ENCODE measurements around the gene SAG.
"Not testable (repeated sequence)": the region's sequence is repeated elsewhere in the genome, so short reads cannot be mapped to it uniquely, and the experiment has no call there.

SAG gene

GRCh38 chr2:233328922-233329321 is 21.3 kb downstream of the SAG start:
- no peak overlapping the region for H3K4me3 ChIP-seq (ENCODE audit: low read depth in 1 of 2, low read length in 1 of 2)
- no peaks in the 10 kb centered on the region for H3K27me3 ChIP-seq
- H3K27ac ChIP-seq: peak overlapping the region; percentile 98
- H3K4me1 ChIP-seq (ENCODE audit: control insufficient read depth in 1 of 2, insufficient read depth in 1 of 2, low read depth in 1 of 2, low read length in 1 of 2): peaks cover 49 to 52% of the 10 kb centered on the region in 2 experiments
- H3K36me3 ChIP-seq: no peaks in the 10 kb centered on the region
- no peaks in the 10 kb centered on the region for H3K9me3 ChIP-seq
- TF ChIP-seq CTCF (IDR thresholded peaks at IDR 0.05): no peak

- H3K4me3 ChIP-seq (ENCODE audit: low read depth in 1 of 2, low read length in 1 of 2): no peak overlapping the region
- H3K27me3 ChIP-seq: no peaks in the 10 kb centered on the region
- peak overlapping the region; percentile 98 for H3K27ac ChIP-seq
- no peaks in the 10 kb centered on the region for H3K9me3 ChIP-seq
- no peaks in the 10 kb centered on the region for H3K36me3 ChIP-seq
- no peak for TF ChIP-seq CTCF (IDR thresholded peaks at IDR 0.05)
- H3K4me1 ChIP-seq (ENCODE audit: control insufficient read depth in 1 of 2, insufficient read depth in 1 of 2, low read depth in 1 of 2, low read length in 1 of 2): peaks cover 56 to 58% of the 10 kb centered on the region in 2 experiments
Measured at GRCh38 chr2:233329489-233330135, 22.0 kb downstream of the SAG start.

- peak overlapping the region; percentile 98 for H3K27ac ChIP-seq
- H3K4me3 ChIP-seq (ENCODE audit: low read depth in 1 of 2, low read length in 1 of 2): peak overlapping the region; percentile 54
- H3K9me3 ChIP-seq: no peaks in the 10 kb centered on the region
- no peaks in the 10 kb centered on the region for H3K36me3 ChIP-seq
- no peaks in the 10 kb centered on the region for H3K27me3 ChIP-seq
- H3K4me1 ChIP-seq (ENCODE audit: control insufficient read depth in 1 of 2, insufficient read depth in 1 of 2, low read depth in 1 of 2, low read length in 1 of 2): peaks cover 61 to 64% of the 10 kb centered on the region in 2 experiments
- TF ChIP-seq CTCF (IDR thresholded peaks at IDR 0.05): no peak
Measured at GRCh38 chr2:233331536-233331935, 23.9 kb downstream of the SAG start.

GRCh38 chr2:233332125-233332524 is 24.5 kb downstream of the SAG start:
- Histone ChIP-seq H3K36me3 (no peaks in the 10 kb centered on the region), H3K9me3 (no peaks in the 10 kb centered on the region), H3K27ac (peak overlapping the region; percentile 98), H3K4me1 (ENCODE audit: control insufficient read depth in 1 of 2, insufficient read depth in 1 of 2, low read depth in 1 of 2, low read length in 1 of 2) (peaks cover 61 to 64% of the 10 kb centered on the region in 2 experiments), H3K4me3 (ENCODE audit: low read depth in 1 of 2, low read length in 1 of 2) (peak overlapping the region; percentile 54), H3K27me3 (no peaks in the 10 kb centered on the region)
- TF ChIP-seq CTCF (IDR thresholded peaks at IDR 0.05): no peak

GRCh38 chr2:233334915-233335314 is 27.3 kb downstream of the SAG start:
- H3K9me3 ChIP-seq: no peaks in the 10 kb centered on the region
- no peaks in the 10 kb centered on the region for H3K27me3 ChIP-seq
- peak overlapping the region; percentile 98 for H3K27ac ChIP-seq
- H3K4me1 ChIP-seq (ENCODE audit: control insufficient read depth in 1 of 2, insufficient read depth in 1 of 2, low read depth in 1 of 2, low read length in 1 of 2): peaks cover 67 to 68% of the 10 kb centered on the region in 2 experiments
- no peak for TF ChIP-seq CTCF (IDR thresholded peaks at IDR 0.05)
- no peak overlapping the region for H3K4me3 ChIP-seq (ENCODE audit: low read depth in 1 of 2, low read length in 1 of 2)
- H3K36me3 ChIP-seq: no peaks in the 10 kb centered on the region

- H3K4me1 ChIP-seq (ENCODE audit: control insufficient read depth in 1 of 2, insufficient read depth in 1 of 2, low read depth in 1 of 2, low read length in 1 of 2): peaks cover 56 to 59% of the 10 kb centered on the region in 2 experiments
- not testable (repeated sequence) for H3K27me3 ChIP-seq; H3K9me3 ChIP-seq; H3K27ac ChIP-seq; H3K4me3 ChIP-seq (ENCODE audit: low read depth in 1 of 2, low read length in 1 of 2); H3K36me3 ChIP-seq
Measured at GRCh38 chr2:233336091-233336490, 28.5 kb downstream of the SAG start.

All from neutrophil (primary cell).